Endothelial cell of umbilical vein (primary cell): ENCODE measurements around the gene FCN1. TPM values are rescaled to one million over a fixed set of nuclear protein-coding genes. Genes with fewer than 3 reads are reported as not detected.

ENCODE experiments used
- BruUV-seq: library from RNA; stranded (reverse); fragments of 400-500 nt; replicated peaks from 2 replicates; lab custom pipeline; 2021; lab: Mats Ljungman, UMichigan
- CTCF ChIA-PET: fragments of 300-600, 350-600 bp; sonication (Branson Sonifier 250); formaldehyde crosslinking; loops from one replicate; lab custom pipeline; 2021; ENCODE audit warnings: antibody characterized with exemption, inconsistent platforms; lab: Charles Lee
- POLR2A ChIA-PET: fragments of 300-600, 350-600 bp; sonication (Branson Sonifier 250); formaldehyde crosslinking; loops from one replicate; lab custom pipeline; 2021; ENCODE audit warnings: antibody characterized with exemption, inconsistent platforms; lab: Charles Lee
- DNase-seq: peaks from one replicate; pipeline ENCODE4 v3.0.0-alpha.2; 2011; ENCODE audit warnings: low read depth, low spot score
- FAIRE-seq: peaks from 2 replicates; lab custom pipeline; 2011; peaks lifted over from hg19 to GRCh38; lab: Jason Lieb, UNC
- H2AFZ ChIP-seq: 2 replicates; pipeline ENCODE4 v1.6.0; 2012; ENCODE audit warnings: low read depth, low read length, control low read depth, inconsistent platforms
- H3K27ac ChIP-seq: 2 replicates; pipeline ENCODE4 v1.5.1; 2011; ENCODE audit warnings: low read depth, mild to moderate bottlenecking, control low read depth, low read length, moderate library complexity; ENCODE audit not compliant: insufficient read depth
- H3K27me3 ChIP-seq, 2 experiments: 2 replicates each; pipeline versions ENCODE4 v1.6.0 to v1.6.1; 2011; ENCODE audit warnings: low read length in 2 of 2, mixed read lengths in 1 of 2; ENCODE audit not compliant: control insufficient read depth in 2 of 2, insufficient read depth in 2 of 2
- H3K36me3 ChIP-seq, 2 experiments: 2 replicates in 1 of 2; 3 replicates in 1 of 2; pipeline ENCODE4 v1.5.1; 2011; ENCODE audit warnings: low read length in 2 of 2, mild to moderate bottlenecking in 1 of 2, moderate library complexity in 1 of 2; ENCODE audit not compliant: control insufficient read depth in 2 of 2, insufficient read depth in 2 of 2; ENCODE audit errors: extremely low read depth in 1 of 2
- H3K4me1 ChIP-seq: 3 replicates; pipeline ENCODE4 v1.5.1; 2011; ENCODE audit warnings: mild to moderate bottlenecking, low read length; ENCODE audit not compliant: control insufficient read depth, insufficient read depth; ENCODE audit errors: extremely low read depth
- H3K4me2 ChIP-seq: 2 replicates; pipeline ENCODE4 v1.6.1; 2011; ENCODE audit warnings: low read length, control low read depth, mixed read lengths; ENCODE audit not compliant: insufficient read depth
- H3K4me3 ChIP-seq, 3 experiments: fragments of 200-600 bp in 1 of 3; sonication (generic), shearing (Covaris generic) in 1 of 3; replicated peaks in 1 of 3; 2 replicates each; pipeline ENCODE4 v1.5.1; 2011 to 2016; ENCODE audit warnings: control low read depth in 3 of 3, low read length in 3 of 3, mild to moderate bottlenecking in 2 of 3, inconsistent platforms in 1 of 3, low read depth in 1 of 3, moderate library complexity in 1 of 3; ENCODE audit not compliant: insufficient read depth in 1 of 3
- H3K79me2 ChIP-seq: 2 replicates; pipeline ENCODE4 v1.6.0; 2012; ENCODE audit warnings: low read length, inconsistent platforms; ENCODE audit not compliant: control insufficient read depth, insufficient read depth
- H3K9ac ChIP-seq: replicated peaks from 2 replicates; pipeline ENCODE3; 2011; ENCODE audit warnings: low read length, control low read depth; ENCODE audit not compliant: insufficient read depth; ENCODE audit errors: extremely low read depth
- H3K9me1 ChIP-seq: replicated peaks from 3 replicates; pipeline ENCODE4 v1.6.0; 2011; ENCODE audit warnings: mild to moderate bottlenecking, low read length; ENCODE audit not compliant: control insufficient read depth, insufficient read depth; ENCODE audit errors: extremely low read depth
- H3K9me3 ChIP-seq: replicated peaks from 2 replicates; pipeline ENCODE4 v1.5.1; 2012; ENCODE audit warnings: low read length, inconsistent platforms; ENCODE audit not compliant: control insufficient read depth, insufficient read depth
- H4K20me1 ChIP-seq: replicated peaks from 2 replicates; pipeline ENCODE3; 2011; ENCODE audit warnings: mild to moderate bottlenecking, low read length; ENCODE audit not compliant: control insufficient read depth, insufficient read depth; ENCODE audit errors: extremely low read depth
- CTCF ChIP-seq, 2 donors: IDR thresholded peaks; 1 replicate in 1 of 2; 2 replicates in 1 of 2; pipeline ENCODE4 v1.5.1; 2011; ENCODE audit warnings: low read length in 2 of 2, mild to moderate bottlenecking in 2 of 2, moderate library complexity in 2 of 2, control low read depth in 1 of 2, inconsistent platforms in 1 of 2, low read depth in 1 of 2; ENCODE audit not compliant: insufficient read depth in 1 of 2; ENCODE audit errors: extremely low read depth in 1 of 2
- EZH2 ChIP-seq: IDR thresholded peaks from 2 replicates; pipeline ENCODE4 v1.6.1; 2012; ENCODE audit warnings: borderline replicate concordance, low read depth, mild to moderate bottlenecking, moderate library complexity, low read length, inconsistent platforms; ENCODE audit not compliant: severe bottlenecking
- FOS ChIP-seq: IDR thresholded peaks from 2 replicates; pipeline ENCODE4 v1.6.1; 2011; ENCODE audit warnings: mild to moderate bottlenecking, low read length, moderate library complexity, borderline replicate concordance; ENCODE audit not compliant: insufficient read depth
- GATA2 ChIP-seq: IDR thresholded peaks from 2 replicates; pipeline ENCODE4 v1.7.0; 2011; ENCODE audit warnings: low read depth, mild to moderate bottlenecking, moderate library complexity, mixed read lengths, low read length; ENCODE audit not compliant: insufficient read length, insufficient read depth
- JUN ChIP-seq: IDR thresholded peaks from 2 replicates; pipeline ENCODE4 v1.6.1; 2011; ENCODE audit warnings: borderline replicate concordance, low read depth; ENCODE audit not compliant: insufficient read length, insufficient read depth
- MAX ChIP-seq: IDR thresholded peaks from 2 replicates; pipeline ENCODE4 v1.6.1; 2011; ENCODE audit not compliant: insufficient read depth, insufficient read length
- MYC ChIP-seq: IDR thresholded peaks from one replicate; pipeline ENCODE4 v1.6.1; 2011; ENCODE audit warnings: mild to moderate bottlenecking, low read depth, low read length
- POLR2A ChIP-seq: IDR thresholded peaks from 2 replicates; pipeline ENCODE4 v1.6.1; 2012; ENCODE audit warnings: low read depth, mild to moderate bottlenecking, control low read depth, low read length
- POLR2AphosphoS5 ChIP-seq: IDR thresholded peaks from 2 replicates; pipeline ENCODE4 v1.6.1; 2012; ENCODE audit warnings: low read depth, mild to moderate bottlenecking, control low read depth, low read length, moderate library complexity; ENCODE audit not compliant: insufficient read depth
- dilution Hi-C: fragments of 300-500 bp; cut with MboI; formaldehyde crosslinking; loops from one replicate; pipeline ENCODE4 v1.15.0; 2019; ENCODE audit warnings: low sequenced_read_pairs; ENCODE audit not compliant: extremely low pct_ligation_motif_present
- intact Hi-C: fragments of 100-400 bp; cut with micrococcal nuclease; formaldehyde crosslinking; loops from one replicate; pipeline ENCODE4 v1.10.0; 2022
- polyA plus RNA-seq, 4 experiments: library from polyadenylated mRNA; depleted of rRNA in 3 of 4; stranded (reverse) in 3 of 4; unstranded in 1 of 4; fragments of >200 nt; gene quantifications; 2 replicates each; pipeline versions ENCODE4 v1.2.1 to v1.2.3, GENCODE V29; 2011 to 2012; ENCODE audit warnings: missing spikeins in 1 of 4
- total RNA-seq: library from RNA; stranded (reverse); gene quantifications from 2 replicates; pipeline ENCODE4 v1.2.3, GENCODE V29; 2021

Gene FCN1
- total and polyA plus RNA-seq, 2 donors (not counting 3 experiments of a cell fraction or from before 2014, with no cell fraction given), result not detected

GRCh38 chr9:134939836-134940235 is 22.1 kb upstream of the FCN1 start:
- no peaks in the 10 kb centered on the region for H3K4me1 ChIP-seq
- no peak for FAIRE-seq
- no peak overlapping the region for H3K4me2 ChIP-seq
- POLR2A ChIA-PET, result no interaction called here
- no peaks in the 10 kb centered on the region for H3K9me3 ChIP-seq
- no peak for DNase-seq
- CTCF ChIA-PET, result interaction anchor here (0.6 kb wide), 1 partner anchor 13 kb away, joined by 3 read pairs; no protein-coding TSS in a partner anchor
- no peaks in the 10 kb centered on the region for H3K36me3 ChIP-seq
- H3K9ac ChIP-seq, result no peak overlapping the region
- intact Hi-C loops (no loop called here), dilution Hi-C loops (no loop called here)
- H3K79me2 ChIP-seq, result no peaks in the 10 kb centered on the region
- no TSS peak for BruUV-seq
- no peaks in the 10 kb centered on the region for H3K27me3 ChIP-seq
- no peak overlapping the region for H3K4me3 ChIP-seq
- no peak overlapping the region for H3K27ac ChIP-seq
- no peak overlapping the region for H2AFZ ChIP-seq
- no peak for TF ChIP-seq MAX
- no peak for TF ChIP-seq JUN
- no peak for TF ChIP-seq FOS
- no peak for TF ChIP-seq POLR2AphosphoS5
- TF ChIP-seq CTCF (IDR thresholded peaks at IDR 0.05; ENCODE audit: extremely low read depth in 1 of 2, insufficient read depth in 1 of 2, low read depth in 1 of 2, low read length in 2 of 2), result no peak
- no peak for TF ChIP-seq POLR2A
- no peak for TF ChIP-seq GATA2
- no peak for TF ChIP-seq MYC
- no peak for TF ChIP-seq EZH2
- H3K9me1 ChIP-seq, result no peaks in the 10 kb centered on the region
- H4K20me1 ChIP-seq, result no peaks in the 10 kb centered on the region
